ENCODE results near the gene MRTFB.

Gene MRTFB

GRCh38 chr16:14205666-14206065 is 134.5 kb downstream of the MRTFB start:
- H3K4me3 ChIP-seq (ENCODE audit: control insufficient read depth, low read depth, low read length) = no peak overlapping the region
- no peak for DNase-seq (ENCODE audit: low read depth)
- TF ChIP-seq CTCF (IDR thresholded peaks at IDR 0.05; ENCODE audit: control insufficient read depth, insufficient read depth, low read depth, low read length, missing control alignments) = no peak

GRCh38 chr16:14211856-14212543 is 140.9 kb downstream of the MRTFB start:
- TF ChIP-seq CTCF (IDR thresholded peaks at IDR 0.05; ENCODE audit: control insufficient read depth, insufficient read depth, low read depth, low read length, missing control alignments) = no peak
- no peak for DNase-seq (ENCODE audit: low read depth)
- H3K4me3 ChIP-seq (ENCODE audit: control insufficient read depth, low read depth, low read length) = no peak overlapping the region

GRCh38 chr16:14215941-14216340 is 144.8 kb downstream of the MRTFB start:
- no peak for DNase-seq (ENCODE audit: low read depth)
- no peak for TF ChIP-seq CTCF (IDR thresholded peaks at IDR 0.05; ENCODE audit: control insufficient read depth, insufficient read depth, low read depth, low read length, missing control alignments)

GRCh38 chr16:14219983-14220382 is 148.9 kb downstream of the MRTFB start:
- no peak overlapping the region for H3K4me3 ChIP-seq (ENCODE audit: control insufficient read depth, low read depth, low read length)
- no peak for DNase-seq (ENCODE audit: low read depth)
- no peak for TF ChIP-seq CTCF (IDR thresholded peaks at IDR 0.05; ENCODE audit: control insufficient read depth, insufficient read depth, low read depth, low read length, missing control alignments)

More at GRCh38 chr16:14215941-14216340, 144.8 kb downstream of the MRTFB start:
- H3K4me3 ChIP-seq (ENCODE audit: control insufficient read depth, low read depth, low read length) = no peak overlapping the region

- no peak for DNase-seq (ENCODE audit: low read depth)
These were observed 152.5 kb downstream of the MRTFB start for GRCh38 chr16:14223632-14224031.

GRCh38 chr16:14225457-14225856 is 154.3 kb downstream of the MRTFB start:
- no peak for TF ChIP-seq CTCF (IDR thresholded peaks at IDR 0.05; ENCODE audit: control insufficient read depth, insufficient read depth, low read depth, low read length, missing control alignments)
- H3K4me3 ChIP-seq (ENCODE audit: control insufficient read depth, low read depth, low read length) = no peak overlapping the region
- no peak for DNase-seq (ENCODE audit: low read depth)

More at GRCh38 chr16:14223632-14224031, 152.5 kb downstream of the MRTFB start:
- no peak for TF ChIP-seq CTCF (IDR thresholded peaks at IDR 0.05; ENCODE audit: control insufficient read depth, insufficient read depth, low read depth, low read length, missing control alignments)
- no peak overlapping the region for H3K4me3 ChIP-seq (ENCODE audit: control insufficient read depth, low read depth, low read length)
